ENCODE measurements around the gene SDC3.

Gene SDC3

GRCh38 chr1:30888391-30888790 is 20.2 kb downstream of the SDC3 start:
- no peak for DNase-seq

- no peak for DNase-seq
Observed at GRCh38 chr1:30887485-30888315, 20.9 kb downstream of the SDC3 start.

- DNase-seq: no peak
Observed at GRCh38 chr1:30886710-30887428, 21.7 kb downstream of the SDC3 start.

- no peak for DNase-seq
Observed at GRCh38 chr1:30885570-30886522, 22.7 kb downstream of the SDC3 start.

- DNase-seq: no peak
Observed at GRCh38 chr1:30884723-30885122, 23.8 kb downstream of the SDC3 start.

- DNase-seq: no peak
Observed at GRCh38 chr1:30883389-30884172, 25.0 kb downstream of the SDC3 start.

GRCh38 chr1:30882678-30883388 is 25.7 kb downstream of the SDC3 start:
- DNase-seq: no peak

GRCh38 chr1:30881319-30882181 is 27.0 kb downstream of the SDC3 start:
- DNase-seq: no peak

GRCh38 chr1:30880678-30881318 is 27.8 kb downstream of the SDC3 start:
- no peak for DNase-seq

GRCh38 chr1:30879940-30880677 is 28.4 kb downstream of the SDC3 start:
- no peak for DNase-seq

GRCh38 chr1:30879126-30879786 is 29.3 kb downstream of the SDC3 start:
- DNase-seq: no peak

GRCh38 chr1:30878559-30878958 is 30.0 kb downstream of the SDC3 start:
- DNase-seq: no peak

GRCh38 chr1:30878016-30878415 is 30.5 kb downstream of the SDC3 start:
- DNase-seq: no peak

- DNase-seq: no peak
Observed at GRCh38 chr1:30877205-30877912, 31.2 kb downstream of the SDC3 start.

GRCh38 chr1:30876451-30877204 is 31.9 kb downstream of the SDC3 start:
- no peak for DNase-seq

GRCh38 chr1:30875916-30876315 is 32.6 kb downstream of the SDC3 start:
- no peak for DNase-seq

- DNase-seq: no peak
Observed at GRCh38 chr1:30875197-30875596, 33.4 kb downstream of the SDC3 start.

Measured in CD4-positive, alpha-beta T cell treated with Interleukin-12 subunit alpha and Interleukin-12 subunit beta, for 1 hour (primary cell).